OCI-LY1 (cell line): ENCODE results near the gene CELF4.

Experiments used
- CTCF ChIP-seq: fragments of 200-600 bp; sonication (generic), shearing (Covaris generic); IDR thresholded peaks from 2 replicates; pipeline ENCODE4 v1.5.1; 2017; ENCODE audit warnings: mild to moderate bottlenecking, antibody characterized with exemption, low read length, moderate library complexity, mixed read lengths
- EZH2 ChIP-seq: fragments of 200-600 bp; sonication (generic), shearing (Covaris generic); IDR thresholded peaks from 2 replicates; pipeline ENCODE4 v1.8.0; 2017; ENCODE audit warnings: borderline replicate concordance, mixed run types, mild to moderate bottlenecking, antibody characterized with exemption, low read length, moderate library complexity, mixed read lengths

- TF ChIP-seq CTCF: no peak
- TF ChIP-seq EZH2: no peak
These were observed 164.8 kb downstream of the CELF4 start for GRCh38 chr18:37400802-37401201.
